ENCODE results near the gene KRT77. TPM values are rescaled to one million over a fixed set of nuclear protein-coding genes. Genes with fewer than 3 reads are reported as not detected.

Gene KRT77
- total and polyA plus RNA-seq, 2 donors (not counting 1 experiment from before 2014, with no cell fraction given): not detected

GRCh38 chr12:52702338-52702737 is 986 bp downstream of the KRT77 start:
- Histone ChIP-seq H3K36me3 (ENCODE audit: control insufficient read depth, insufficient read depth, low read length) (no peaks in the 10 kb centered on the region), H3K4me2 (ENCODE audit: extremely low read depth, insufficient read depth, low read length) (no peak overlapping the region), H3K9me3 (ENCODE audit: control insufficient read depth, insufficient read depth, low read depth, low read length) (no peaks in the 10 kb centered on the region), H3K4me3 (replicated peaks in 1 of 4; ENCODE audit: control extremely low read depth in 1 of 4, insufficient read depth in 1 of 4, low read depth in 3 of 4, low read length in 4 of 4) (no peak overlapping the region), H3K27ac (ENCODE audit: insufficient read depth, low read length) (no peak overlapping the region), H4K20me1 (ENCODE audit: control insufficient read depth, extremely low read depth, insufficient read depth, low read length) (no peaks in the 10 kb centered on the region), H3K4me1 (ENCODE audit: control insufficient read depth, extremely low read depth, insufficient read depth, low read length) (no peaks in the 10 kb centered on the region), H3K9ac (ENCODE audit: insufficient read depth, low read length) (no peak overlapping the region), H3K27me3 (ENCODE audit: control insufficient read depth, insufficient read depth, low read length) (no peaks in the 10 kb centered on the region), H2AFZ (ENCODE audit: low read length) (no peak overlapping the region), H3K79me2 (ENCODE audit: control insufficient read depth, insufficient read depth, low read length) (no peaks in the 10 kb centered on the region)
- TF ChIP-seq EZH2 (IDR thresholded peaks at IDR 0.05; ENCODE audit: low read length, missing control alignments) (no peak), CTCF (conservative IDR thresholded peaks at IDR 0.05 in 1 of 2, IDR thresholded peaks at IDR 0.05 in 1 of 2; ENCODE audit: low read depth in 1 of 2, low read length in 2 of 2) (no peak)
- no peak for DNase-seq (ENCODE audit: low read depth in 2 of 2)

GRCh38 chr12:52701281-52701680 is 2.0 kb downstream of the KRT77 start:
- H3K4me1 ChIP-seq (ENCODE audit: control insufficient read depth, extremely low read depth, insufficient read depth, low read length): no peaks in the 10 kb centered on the region
- no peak overlapping the region for H3K27ac ChIP-seq (ENCODE audit: insufficient read depth, low read length)
- H3K79me2 ChIP-seq (ENCODE audit: control insufficient read depth, insufficient read depth, low read length): no peaks in the 10 kb centered on the region
- H3K36me3 ChIP-seq (ENCODE audit: control insufficient read depth, insufficient read depth, low read length): no peaks in the 10 kb centered on the region
- no peaks in the 10 kb centered on the region for H3K9me3 ChIP-seq (ENCODE audit: control insufficient read depth, insufficient read depth, low read depth, low read length)
- H4K20me1 ChIP-seq (ENCODE audit: control insufficient read depth, extremely low read depth, insufficient read depth, low read length): no peaks in the 10 kb centered on the region
- no peak overlapping the region for H2AFZ ChIP-seq (ENCODE audit: low read length)
- no peak for DNase-seq (ENCODE audit: low read depth in 2 of 2)
- no peak overlapping the region for H3K4me3 ChIP-seq (replicated peaks in 1 of 4; ENCODE audit: control extremely low read depth in 1 of 4, insufficient read depth in 1 of 4, low read depth in 3 of 4, low read length in 4 of 4)
- H3K9ac ChIP-seq (ENCODE audit: insufficient read depth, low read length): no peak overlapping the region
- H3K4me2 ChIP-seq (ENCODE audit: extremely low read depth, insufficient read depth, low read length): no peak overlapping the region
- no peaks in the 10 kb centered on the region for H3K27me3 ChIP-seq (ENCODE audit: control insufficient read depth, insufficient read depth, low read length)
- TF ChIP-seq EZH2 (IDR thresholded peaks at IDR 0.05; ENCODE audit: low read length, missing control alignments) (no peak), CTCF (conservative IDR thresholded peaks at IDR 0.05 in 1 of 2, IDR thresholded peaks at IDR 0.05 in 1 of 2; ENCODE audit: low read depth in 1 of 2, low read length in 2 of 2) (no peak)

- TF ChIP-seq CTCF (conservative IDR thresholded peaks at IDR 0.05 in 1 of 2, IDR thresholded peaks at IDR 0.05 in 1 of 2; ENCODE audit: low read depth in 1 of 2, low read length in 2 of 2) (no peak), EZH2 (IDR thresholded peaks at IDR 0.05; ENCODE audit: low read length, missing control alignments) (no peak)
- no peak overlapping the region for H3K27ac ChIP-seq (ENCODE audit: insufficient read depth, low read length)
- no peak overlapping the region for H3K4me2 ChIP-seq (ENCODE audit: extremely low read depth, insufficient read depth, low read length)
- H3K9me3 ChIP-seq (ENCODE audit: control insufficient read depth, insufficient read depth, low read depth, low read length): no peaks in the 10 kb centered on the region
- DNase-seq (ENCODE audit: low read depth in 2 of 2): no peak
- no peaks in the 10 kb centered on the region for H3K4me1 ChIP-seq (ENCODE audit: control insufficient read depth, extremely low read depth, insufficient read depth, low read length)
- H3K27me3 ChIP-seq (ENCODE audit: control insufficient read depth, insufficient read depth, low read length): no peaks in the 10 kb centered on the region
- H3K9ac ChIP-seq (ENCODE audit: insufficient read depth, low read length): no peak overlapping the region
- no peaks in the 10 kb centered on the region for H4K20me1 ChIP-seq (ENCODE audit: control insufficient read depth, extremely low read depth, insufficient read depth, low read length)
- no peak overlapping the region for H3K4me3 ChIP-seq (replicated peaks in 1 of 4; ENCODE audit: control extremely low read depth in 1 of 4, insufficient read depth in 1 of 4, low read depth in 3 of 4, low read length in 4 of 4)
- H3K79me2 ChIP-seq (ENCODE audit: control insufficient read depth, insufficient read depth, low read length): no peaks in the 10 kb centered on the region
- no peaks in the 10 kb centered on the region for H3K36me3 ChIP-seq (ENCODE audit: control insufficient read depth, insufficient read depth, low read length)
- no peak overlapping the region for H2AFZ ChIP-seq (ENCODE audit: low read length)
These were observed 3.4 kb downstream of the KRT77 start for GRCh38 chr12:52699960-52700359.
